Stimulated activated CD8-positive, alpha-beta memory T cell treated with anti-CD3 and anti-CD28 coated beads, Interleukin-12 subunit alpha, Interleukin-12 subunit beta, amount 100 ng/mL, for 4 hours (primary cell): Measurements from ENCODE around the gene ZDHHC24.
"Not testable (repeated sequence)": the region's sequence is repeated elsewhere in the genome, so short reads cannot be mapped to it uniquely, and the experiment has no call there.

ENCODE experiments used
- DNase-seq: peaks from one replicate; pipeline ENCODE4 v3.0.0-alpha.2; 2020; ENCODE audit warnings: low read depth

Gene ZDHHC24

GRCh38 chr11:66544952-66545351 is 896 bp downstream of the ZDHHC24 start:
- DNase-seq, result not testable (repeated sequence)

GRCh38 chr11:66543263-66544107 is 2.4 kb downstream of the ZDHHC24 start:
- DNase-seq, result peak; percentile 37

- DNase-seq, result no peak
Measured at GRCh38 chr11:66542362-66542761, 3.5 kb downstream of the ZDHHC24 start.

GRCh38 chr11:66541892-66542291 is 4.0 kb downstream of the ZDHHC24 start:
- no peak for DNase-seq

- not testable (repeated sequence) for DNase-seq
Measured at GRCh38 chr11:66540598-66540997, 5.2 kb downstream of the ZDHHC24 start.

- no peak for DNase-seq
Measured at GRCh38 chr11:66539870-66540213, 6.0 kb downstream of the ZDHHC24 start.

GRCh38 chr11:66539170-66539869 is 6.5 kb downstream of the ZDHHC24 start:
- no peak for DNase-seq

- no peak for DNase-seq
Measured at GRCh38 chr11:66532784-66533183, 13.1 kb downstream of the ZDHHC24 start.

GRCh38 chr11:66531841-66532240 is 14.0 kb downstream of the ZDHHC24 start:
- no peak for DNase-seq

GRCh38 chr11:66530927-66531709 is 14.7 kb downstream of the ZDHHC24 start:
- no peak for DNase-seq

GRCh38 chr11:66529655-66530054 is 16.2 kb downstream of the ZDHHC24 start:
- DNase-seq, result no peak

GRCh38 chr11:66529069-66529468 is 16.8 kb downstream of the ZDHHC24 start:
- DNase-seq, result no peak

- DNase-seq, result no peak
Measured at GRCh38 chr11:66524304-66525040, 21.4 kb downstream of the ZDHHC24 start.

GRCh38 chr11:66523611-66524010 is 22.2 kb downstream of the ZDHHC24 start:
- DNase-seq, result no peak

- DNase-seq, result no peak
Measured at GRCh38 chr11:66510990-66511339, 34.9 kb downstream of the ZDHHC24 start.

GRCh38 chr11:66510271-66510989 is 35.4 kb downstream of the ZDHHC24 start, which contains the start of gene BBS1:
Gene BBS1, plus strand, starts transcription at chr11:66510635. Its CDS starts 25 bp downstream, at chr11:66510660.
- peak; percentile 66 for DNase-seq

- no peak for DNase-seq
Measured at GRCh38 chr11:66509131-66509561, 36.7 kb downstream of the ZDHHC24 start.

- no peak for DNase-seq
Measured at GRCh38 chr11:66505276-66505816, 40.5 kb downstream of the ZDHHC24 start.

- no peak for DNase-seq
Measured at GRCh38 chr11:66498506-66498905, 47.3 kb downstream of the ZDHHC24 start.

- DNase-seq, result no peak
Measured at GRCh38 chr11:66497206-66497605, 48.6 kb downstream of the ZDHHC24 start.

- no peak for DNase-seq
Measured at GRCh38 chr11:66495401-66495854, 50.4 kb downstream of the ZDHHC24 start.
